GM23338 (cell line): ENCODE data around the gene HUS1. TPM values are rescaled to one million over a fixed set of nuclear protein-coding genes. Genes with fewer than 3 reads are reported as not detected.

Experiments used
- ATAC-seq: fragments of 200-7000 bp; cut with Tn5 transposase; 3 replicates; pipeline ENCODE4 v1.9.1; 2020
- DNase-seq: peaks from one replicate; pipeline ENCODE4 v3.0.0-alpha.2; 2015; ENCODE audit warnings: low spot score
- H2AFZ ChIP-seq: fragments of 200-600 bp; sonication (generic); 2 replicates; pipeline ENCODE4 v1.8.0; 2016; ENCODE audit warnings: antibody characterized with exemption, mild to moderate bottlenecking, moderate library complexity
- H3F3A ChIP-seq: fragments of 200-600 bp; sonication (generic); replicated peaks from 2 replicates; pipeline ENCODE4 v1.8.0; 2017; ENCODE audit warnings: antibody characterized with exemption, mixed run types, low read depth
- H3K27ac ChIP-seq: fragments of 200-600 bp; sonication (generic); 2 replicates; pipeline ENCODE4 v1.6.1; 2016; ENCODE audit warnings: low read depth
- H3K27me3 ChIP-seq: fragments of 200-600 bp; sonication (generic); 2 replicates; pipeline ENCODE4 v1.8.0; 2016; ENCODE audit warnings: mild to moderate bottlenecking, mixed run types, moderate library complexity; ENCODE audit not compliant: insufficient read depth
- H3K36me3 ChIP-seq: fragments of 200-600 bp; sonication (generic); 2 replicates; pipeline ENCODE4 v1.8.0; 2016; ENCODE audit warnings: mild to moderate bottlenecking; ENCODE audit not compliant: insufficient read depth
- H3K4me1 ChIP-seq: fragments of 200-600 bp; sonication (generic); 2 replicates; pipeline ENCODE4 v1.8.0; 2016; ENCODE audit warnings: mild to moderate bottlenecking, moderate library complexity; ENCODE audit not compliant: insufficient read depth
- H3K4me2 ChIP-seq: fragments of 200-600 bp; sonication (generic); 2 replicates; pipeline ENCODE4 v1.7.1; 2017; ENCODE audit warnings: mixed run types
- H3K4me3 ChIP-seq: fragments of 200-600 bp; sonication (generic); 2 replicates; pipeline ENCODE4 v1.6.1; 2016; ENCODE audit warnings: mixed run types
- H3K79me2 ChIP-seq: fragments of 200-600 bp; sonication (generic); replicated peaks from 2 replicates; pipeline ENCODE4 v1.8.0; 2017; ENCODE audit warnings: mild to moderate bottlenecking; ENCODE audit not compliant: insufficient read depth
- H3K9me2 ChIP-seq: fragments of 200-600 bp; sonication (generic); 2 replicates; pipeline ENCODE4 v1.8.0; 2017; ENCODE audit not compliant: insufficient read depth
- H4K20me1 ChIP-seq: fragments of 200-600 bp; sonication (generic); replicated peaks from 2 replicates; pipeline ENCODE4 v1.8.0; 2017; ENCODE audit warnings: mild to moderate bottlenecking; ENCODE audit not compliant: insufficient read depth
- H3K27ac Mint-ChIP-seq: 2 replicates; pipeline ENCODE4 v1.8.0; 2020; ENCODE audit warnings: inconsistent platforms, mild to moderate bottlenecking, moderate library complexity, mixed read lengths
- H3K27me3 Mint-ChIP-seq: 3 replicates; pipeline ENCODE4 v1.8.0; 2022; ENCODE audit warnings: low read depth, mild to moderate bottlenecking, moderate library complexity, mixed read lengths, inconsistent platforms; ENCODE audit not compliant: insufficient read depth, poor library complexity
- H3K36me3 Mint-ChIP-seq: 3 replicates; pipeline ENCODE4 v1.8.0; 2021; ENCODE audit warnings: low read depth, mild to moderate bottlenecking, inconsistent platforms, moderate library complexity, mixed read lengths
- H3K4me1 Mint-ChIP-seq: 3 replicates; pipeline ENCODE4 v1.8.0; 2020; ENCODE audit warnings: mild to moderate bottlenecking, inconsistent platforms, mixed read lengths
- H3K4me3 Mint-ChIP-seq: 3 replicates; pipeline ENCODE4 v1.8.0; 2021; ENCODE audit warnings: moderate library complexity, mild to moderate bottlenecking, inconsistent platforms, mixed read lengths
- H3K9me3 Mint-ChIP-seq: 3 replicates; pipeline ENCODE4 v1.8.0; 2020; ENCODE audit warnings: moderate library complexity, mild to moderate bottlenecking, inconsistent platforms, mixed read lengths
- CREB1 ChIP-seq: fragments of 250-450 bp; sonication (Bioruptor Pico); IDR thresholded peaks from 2 replicates; pipeline ENCODE4 v1.5.0; 2020; ENCODE audit warnings: low read depth, mild to moderate bottlenecking, moderate library complexity
- ETS1 ChIP-seq: IDR thresholded peaks from 2 replicates; pipeline ENCODE4 v1.6.1; 2016; ENCODE audit warnings: antibody characterized with exemption
- EZH2 ChIP-seq: fragments of 200-600 bp; sonication (generic); IDR thresholded peaks from one replicate; pipeline ENCODE4 v1.8.0; 2017; ENCODE audit warnings: antibody characterized with exemption, mild to moderate bottlenecking, low read depth; ENCODE audit not compliant: unreplicated experiment
- EZH2phosphoT487 ChIP-seq: fragments of 200-600 bp; sonication (generic); IDR thresholded peaks from one replicate; pipeline ENCODE4 v1.8.1; 2018; ENCODE audit warnings: antibody characterized with exemption; ENCODE audit not compliant: unreplicated experiment
- JUNB ChIP-seq: IDR thresholded peaks from one replicate; pipeline ENCODE4 v1.6.1; 2016; ENCODE audit warnings: antibody characterized with exemption; ENCODE audit not compliant: unreplicated experiment
- NANOG ChIP-seq: IDR thresholded peaks from 2 replicates; pipeline ENCODE4 v1.6.1; 2016; ENCODE audit warnings: antibody characterized with exemption, borderline replicate concordance
- POLR2AphosphoS5 ChIP-seq: IDR thresholded peaks from 2 replicates; pipeline ENCODE4 v1.6.1; 2016; ENCODE audit warnings: antibody characterized with exemption, low read depth
- ZNF331 ChIP-seq: fragments of 250-450 bp; sonication (Bioruptor Pico); IDR thresholded peaks from 2 replicates; pipeline ENCODE4 v1.5.0; 2020; ENCODE audit warnings: low read depth, mild to moderate bottlenecking, moderate library complexity
- ZNF462 ChIP-seq: fragments of 250-450 bp; sonication (Bioruptor Pico); IDR thresholded peaks from 2 replicates; pipeline ENCODE4 v1.5.0; 2020; ENCODE audit warnings: mild to moderate bottlenecking, moderate library complexity
- polyA plus RNA-seq: library from polyadenylated mRNA; unstranded; fragments of >200 nt; fragmentation: Nextera tagmentation; extraction: Ambion mirVana; gene quantifications from 2 replicates; pipeline ENCODE4 v1.2.1, GENCODE V29; 2016
- total RNA-seq: library from RNA; depleted of rRNA; stranded (reverse); fragments of >200 nt; shearing (Covaris generic); gene quantifications from 2 replicates; pipeline ENCODE4 v1.2.3, GENCODE V29; 2014
- TF ChIP-seq, protein P1 (sequence below): IDR thresholded peaks from one replicate; pipeline ENCODE4 v1.6.1; 2018; ENCODE audit warnings: antibody characterized with exemption; ENCODE audit not compliant: unreplicated experiment

HUS1 gene
- total and polyA plus RNA-seq, 2 experiments from 2014 or later, result 14.9 to 29.7 TPM

DNA sequence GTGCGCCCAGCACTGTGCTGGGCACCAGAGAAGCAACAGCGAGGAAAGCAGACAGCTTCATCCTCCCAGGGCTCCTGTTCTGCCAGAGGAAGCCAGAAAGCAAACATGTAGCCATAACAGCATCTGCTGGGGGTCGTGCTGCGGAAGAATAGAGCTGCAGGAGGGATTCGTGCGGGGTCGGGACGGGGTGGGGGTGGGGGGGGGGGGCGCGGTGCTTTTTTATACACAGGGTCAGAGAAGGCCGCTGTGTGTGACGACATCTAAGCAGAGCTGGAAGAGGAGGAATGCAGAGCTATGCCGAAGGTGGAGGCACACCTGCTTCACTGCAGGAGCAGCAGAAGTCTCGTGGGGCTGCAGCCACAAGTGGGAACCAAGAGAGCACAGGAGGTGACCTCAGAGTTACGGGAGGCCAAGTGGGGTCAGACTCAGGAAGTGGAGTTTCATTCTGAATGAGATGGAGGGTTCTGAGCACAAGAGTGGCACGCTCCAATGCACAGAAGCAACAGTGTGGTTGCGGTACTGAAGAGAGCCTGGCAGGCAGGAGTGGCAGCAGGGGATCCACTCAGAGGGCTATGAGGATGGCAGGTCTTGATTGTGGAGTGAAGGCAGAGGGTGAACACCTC, 42.2 kb downstream of the HUS1 start (continued):
- TF ChIP-seq CREB1 (CRISPR knock-in tag) (no peak), ZNF331 (no peak), JUNB (no peak), NANOG (no peak), EZH2phosphoT487 (no peak)
- TF ChIP-seq, protein P1, sequence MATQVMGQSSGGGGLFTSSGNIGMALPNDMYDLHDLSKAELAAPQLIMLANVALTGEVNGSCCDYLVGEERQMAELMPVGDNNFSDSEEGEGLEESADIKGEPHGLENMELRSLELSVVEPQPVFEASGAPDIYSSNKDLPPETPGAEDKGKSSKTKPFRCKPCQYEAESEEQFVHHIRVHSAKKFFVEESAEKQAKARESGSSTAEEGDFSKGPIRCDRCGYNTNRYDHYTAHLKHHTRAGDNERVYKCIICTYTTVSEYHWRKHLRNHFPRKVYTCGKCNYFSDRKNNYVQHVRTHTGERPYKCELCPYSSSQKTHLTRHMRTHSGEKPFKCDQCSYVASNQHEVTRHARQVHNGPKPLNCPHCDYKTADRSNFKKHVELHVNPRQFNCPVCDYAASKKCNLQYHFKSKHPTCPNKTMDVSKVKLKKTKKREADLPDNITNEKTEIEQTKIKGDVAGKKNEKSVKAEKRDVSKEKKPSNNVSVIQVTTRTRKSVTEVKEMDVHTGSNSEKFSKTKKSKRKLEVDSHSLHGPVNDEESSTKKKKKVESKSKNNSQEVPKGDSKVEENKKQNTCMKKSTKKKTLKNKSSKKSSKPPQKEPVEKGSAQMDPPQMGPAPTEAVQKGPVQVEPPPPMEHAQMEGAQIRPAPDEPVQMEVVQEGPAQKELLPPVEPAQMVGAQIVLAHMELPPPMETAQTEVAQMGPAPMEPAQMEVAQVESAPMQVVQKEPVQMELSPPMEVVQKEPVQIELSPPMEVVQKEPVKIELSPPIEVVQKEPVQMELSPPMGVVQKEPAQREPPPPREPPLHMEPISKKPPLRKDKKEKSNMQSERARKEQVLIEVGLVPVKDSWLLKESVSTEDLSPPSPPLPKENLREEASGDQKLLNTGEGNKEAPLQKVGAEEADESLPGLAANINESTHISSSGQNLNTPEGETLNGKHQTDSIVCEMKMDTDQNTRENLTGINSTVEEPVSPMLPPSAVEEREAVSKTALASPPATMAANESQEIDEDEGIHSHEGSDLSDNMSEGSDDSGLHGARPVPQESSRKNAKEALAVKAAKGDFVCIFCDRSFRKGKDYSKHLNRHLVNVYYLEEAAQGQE, result no peak

DNA sequence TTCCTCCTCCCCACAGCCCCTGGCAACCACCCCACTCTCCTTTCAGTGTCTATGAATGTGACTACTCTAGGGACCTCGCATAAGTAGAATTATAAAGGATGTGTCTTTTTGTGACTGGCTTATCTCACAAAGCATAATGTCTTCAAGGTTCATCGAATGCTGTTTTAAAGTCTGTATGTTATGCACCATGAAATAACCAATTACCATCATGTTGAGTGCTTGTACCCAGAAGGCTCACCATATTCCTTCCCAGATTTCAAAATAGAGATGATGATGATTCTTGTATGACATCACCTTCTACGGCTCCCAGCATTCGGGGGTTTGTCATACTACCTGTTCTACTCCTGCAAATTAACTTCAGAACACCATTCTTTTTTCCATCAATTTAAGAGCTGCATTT, 43.1 kb downstream of the HUS1 start:
- H3F3A ChIP-seq, result no peaks in the 10 kb centered on the region
- H3K4me1 ChIP-seq, result peaks cover 6% of the 10 kb centered on the region
- no peak overlapping the region for H3K4me3 Mint-ChIP-seq
- peaks cover 26% of the 10 kb centered on the region for H3K4me1 Mint-ChIP-seq
- no peak overlapping the region for H3K27ac ChIP-seq
- H3K4me2 ChIP-seq, result no peak overlapping the region
- H3K27me3 ChIP-seq, result no peaks in the 10 kb centered on the region
- ATAC-seq (no peak), DNase-seq (no peak)
- peaks cover 6% of the 10 kb centered on the region for H3K27me3 Mint-ChIP-seq
- H3K36me3 ChIP-seq, result no peaks in the 10 kb centered on the region
- H3K27ac Mint-ChIP-seq, result no peak overlapping the region
- H4K20me1 ChIP-seq, result no peaks in the 10 kb centered on the region
- no peak overlapping the region for H2AFZ ChIP-seq
- no peaks in the 10 kb centered on the region for H3K79me2 ChIP-seq
- no peaks in the 10 kb centered on the region for H3K9me3 Mint-ChIP-seq
- no peaks in the 10 kb centered on the region for H3K9me2 ChIP-seq
- no peaks in the 10 kb centered on the region for H3K36me3 Mint-ChIP-seq
- H3K4me3 ChIP-seq, result no peak overlapping the region
- TF ChIP-seq NANOG (no peak), ETS1 (no peak), EZH2phosphoT487 (no peak), CREB1 (CRISPR knock-in tag) (no peak), JUNB (no peak), EZH2 (no peak), POLR2AphosphoS5 (no peak), ZNF462 (CRISPR knock-in tag) (no peak)
- TF ChIP-seq, protein P1, result no peak
